OCI-LY3 (cell line): ENCODE results near the gene HDDC2.

Experiments used
- EZH2phosphoT487 ChIP-seq: fragments of 200-600 bp; shearing (Covaris generic); IDR thresholded peaks from 2 replicates; pipeline ENCODE4 v1.6.1; 2018; ENCODE audit warnings: antibody characterized with exemption, mixed run types, low read depth
- TF ChIP-seq, protein P1 (sequence below): fragments of 200-600, 300-600 bp; sonication (generic); IDR thresholded peaks from 2 replicates; pipeline ENCODE4 v1.5.1; 2014; ENCODE audit warnings: antibody characterized with exemption, low read length, low read depth

DNA sequence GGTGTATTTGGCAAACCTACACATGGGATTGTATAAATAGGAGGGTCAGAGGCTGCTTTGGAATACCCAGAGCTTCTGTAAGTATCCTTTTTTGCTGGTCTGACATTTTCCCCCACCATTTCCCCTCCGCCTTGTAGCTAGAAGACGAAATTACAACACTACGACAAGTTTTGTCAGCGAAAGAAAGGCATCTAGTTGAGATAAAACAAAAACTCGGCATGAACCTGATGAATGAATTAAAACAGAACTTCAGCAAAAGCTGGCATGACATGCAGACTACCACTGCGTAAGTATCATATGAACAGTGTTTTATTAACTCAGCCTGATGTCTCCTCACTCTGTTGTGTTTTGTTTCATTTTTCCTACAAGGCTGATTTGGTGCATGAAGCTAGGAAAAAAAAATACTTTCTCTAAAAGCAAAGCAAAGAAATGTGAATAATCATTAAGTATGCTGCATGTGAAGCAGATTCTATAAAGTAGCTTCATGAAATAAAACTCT lies 72.7 kb downstream of the HDDC2 start:
- TF ChIP-seq, protein P1, sequence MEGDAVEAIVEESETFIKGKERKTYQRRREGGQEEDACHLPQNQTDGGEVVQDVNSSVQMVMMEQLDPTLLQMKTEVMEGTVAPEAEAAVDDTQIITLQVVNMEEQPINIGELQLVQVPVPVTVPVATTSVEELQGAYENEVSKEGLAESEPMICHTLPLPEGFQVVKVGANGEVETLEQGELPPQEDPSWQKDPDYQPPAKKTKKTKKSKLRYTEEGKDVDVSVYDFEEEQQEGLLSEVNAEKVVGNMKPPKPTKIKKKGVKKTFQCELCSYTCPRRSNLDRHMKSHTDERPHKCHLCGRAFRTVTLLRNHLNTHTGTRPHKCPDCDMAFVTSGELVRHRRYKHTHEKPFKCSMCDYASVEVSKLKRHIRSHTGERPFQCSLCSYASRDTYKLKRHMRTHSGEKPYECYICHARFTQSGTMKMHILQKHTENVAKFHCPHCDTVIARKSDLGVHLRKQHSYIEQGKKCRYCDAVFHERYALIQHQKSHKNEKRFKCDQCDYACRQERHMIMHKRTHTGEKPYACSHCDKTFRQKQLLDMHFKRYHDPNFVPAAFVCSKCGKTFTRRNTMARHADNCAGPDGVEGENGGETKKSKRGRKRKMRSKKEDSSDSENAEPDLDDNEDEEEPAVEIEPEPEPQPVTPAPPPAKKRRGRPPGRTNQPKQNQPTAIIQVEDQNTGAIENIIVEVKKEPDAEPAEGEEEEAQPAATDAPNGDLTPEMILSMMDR, result no peak
- no peak for TF ChIP-seq EZH2phosphoT487
